Liver (tissue), 9 donors: Measurements from ENCODE around the gene NIT2. TPM values are rescaled to one million over a fixed set of nuclear protein-coding genes. Genes with fewer than 3 reads are reported as not detected.
A peak's percentile ranks its signal among the peaks of the same experiment; 100 is the strongest.

ENCODE experiments used
- DNase-seq: peaks from one replicate; pipeline ENCODE4 v3.0.0-alpha.2; 2017; ENCODE audit warnings: low spot score
- H3K27ac ChIP-seq, 2 donors: one replicate each; pipeline ENCODE4 v1.7.0; 2013; ENCODE audit warnings: inconsistent platforms in 2 of 2, low read length in 2 of 2, control low read depth in 1 of 2, low read depth in 1 of 2, mild to moderate bottlenecking in 1 of 2
- H3K27me3 ChIP-seq, 4 donors: one replicate each; pipeline versions ENCODE4 v1.6.1 to v1.7.0; 2013; ENCODE audit warnings: low read length in 3 of 4, inconsistent platforms in 1 of 4, mild to moderate bottlenecking in 1 of 4, moderate library complexity in 1 of 4; ENCODE audit not compliant: control insufficient read depth in 4 of 4, insufficient read depth in 4 of 4
- H3K36me3 ChIP-seq, 4 donors: one replicate each; pipeline versions ENCODE4 v1.6.1 to v1.7.0; 2013; ENCODE audit warnings: low read length in 3 of 4, mild to moderate bottlenecking in 3 of 4, low read depth in 1 of 4, moderate library complexity in 1 of 4; ENCODE audit not compliant: control insufficient read depth in 4 of 4, insufficient read depth in 3 of 4
- H3K4me1 ChIP-seq, 4 donors: one replicate each; pipeline versions ENCODE4 v1.6.1 to v1.7.0; 2013; ENCODE audit warnings: low read length in 3 of 4, mild to moderate bottlenecking in 3 of 4, moderate library complexity in 1 of 4; ENCODE audit not compliant: control insufficient read depth in 4 of 4, insufficient read depth in 4 of 4
- H3K4me3 ChIP-seq, 3 donors: one replicate each; pipeline versions ENCODE4 v1.6.1 to v1.7.0; 2013; ENCODE audit warnings: low read length in 3 of 3, control low read depth in 1 of 3, low read depth in 1 of 3, mild to moderate bottlenecking in 1 of 3
- H3K9ac ChIP-seq, 2 donors: one replicate each; pipeline ENCODE4 v1.7.0; 2013; ENCODE audit warnings: low read length in 2 of 2, mild to moderate bottlenecking in 2 of 2, moderate library complexity in 2 of 2, control low read depth in 1 of 2, low read depth in 1 of 2
- H3K9me3 ChIP-seq, 4 donors: one replicate each; pipeline versions ENCODE4 v1.6.1 to v1.7.0; 2013; ENCODE audit warnings: low read length in 3 of 4; ENCODE audit not compliant: control insufficient read depth in 4 of 4
- EGR1 ChIP-seq, 2 donors: IDR thresholded peaks; 2 replicates each; pipeline ENCODE4 v1.6.1; 2016 to 2018; ENCODE audit warnings: antibody characterized with exemption in 2 of 2, low read depth in 2 of 2
- FOXA1 ChIP-seq: IDR thresholded peaks from 2 replicates; pipeline ENCODE4 v1.6.1; 2016; ENCODE audit warnings: antibody characterized with exemption
- FOXA2 ChIP-seq: IDR thresholded peaks from 2 replicates; pipeline ENCODE4 v1.6.1; 2016; ENCODE audit warnings: antibody characterized with exemption
- GABPA ChIP-seq, 2 donors: IDR thresholded peaks in 1 of 2; conservative IDR thresholded peaks in 1 of 2; 2 replicates each; pipeline ENCODE4 v1.6.1; 2016; ENCODE audit warnings: antibody characterized with exemption in 2 of 2, mild to moderate bottlenecking in 1 of 2, moderate library complexity in 1 of 2
- HNF4A ChIP-seq, 2 donors: conservative IDR thresholded peaks; 2 replicates each; pipeline ENCODE4 v1.6.1; 2016; ENCODE audit warnings: antibody characterized with exemption in 2 of 2, mild to moderate bottlenecking in 2 of 2
- HNF4G ChIP-seq: IDR thresholded peaks from 2 replicates; pipeline ENCODE4 v1.6.1; 2016; ENCODE audit warnings: antibody characterized with exemption
- JUND ChIP-seq, 2 donors: IDR thresholded peaks; 2 replicates each; pipeline ENCODE4 v1.6.1; 2016; ENCODE audit warnings: antibody characterized with exemption in 2 of 2
- NR2F2 ChIP-seq: IDR thresholded peaks from 2 replicates; pipeline ENCODE4 v1.6.1; 2016; ENCODE audit warnings: antibody characterized with exemption
- RAD21 ChIP-seq, 2 donors: IDR thresholded peaks; 2 replicates each; pipeline ENCODE4 v1.6.1; 2016; ENCODE audit warnings: antibody characterized with exemption in 2 of 2, mild to moderate bottlenecking in 2 of 2
- RXRA ChIP-seq, 2 donors: IDR thresholded peaks; 2 replicates each; pipeline ENCODE4 v1.6.1; 2017 to 2018; ENCODE audit warnings: antibody characterized with exemption in 2 of 2, mild to moderate bottlenecking in 1 of 2
- SP1 ChIP-seq: IDR thresholded peaks from 2 replicates; pipeline ENCODE4 v1.6.1; 2018; ENCODE audit warnings: antibody characterized with exemption, mild to moderate bottlenecking
- TAF1 ChIP-seq: conservative IDR thresholded peaks from 2 replicates; pipeline ENCODE4 v1.6.1; 2016; ENCODE audit warnings: antibody characterized with exemption, mild to moderate bottlenecking
- YY1 ChIP-seq: IDR thresholded peaks from 2 replicates; pipeline ENCODE4 v1.6.1; 2016; ENCODE audit warnings: antibody characterized with exemption, mild to moderate bottlenecking
- polyA plus RNA-seq, 2 donors: library from polyadenylated mRNA; stranded (reverse) in 1 of 2; unstranded in 1 of 2; fragments of 200-250 nt in 1 of 2; fragments of >200 nt in 1 of 2; fragmentation: Nextera tagmentation in 1 of 2; extraction: Ambion mirVana in 1 of 2; gene quantifications; one replicate each; pipeline versions ENCODE4 v1.2.1 to v1.2.3, GENCODE V29; 2013 to 2015
- total RNA-seq, 2 donors: library from RNA; depleted of rRNA; stranded (reverse); fragments of >200 nt; gene quantifications; one replicate each; pipeline ENCODE4 v1.2.3, GENCODE V29; 2014
- TF ChIP-seq, protein P1 (sequence below): IDR thresholded peaks from 2 replicates; pipeline ENCODE4 v1.6.1; 2016; ENCODE audit warnings: antibody characterized with exemption, mild to moderate bottlenecking
- TF ChIP-seq, protein P2 (sequence below): IDR thresholded peaks from 2 replicates; pipeline ENCODE4 v1.6.1; 2016; ENCODE audit warnings: antibody characterized with exemption
- TF ChIP-seq, protein P3 (sequence below): IDR thresholded peaks from 2 replicates; pipeline ENCODE4 v1.6.1; 2016; ENCODE audit warnings: antibody characterized with exemption
- TF ChIP-seq, protein P4 (sequence below): fragments of 150-350 bp; IDR thresholded peaks from 2 replicates; pipeline ENCODE4 v1.5.1; 2017; ENCODE audit warnings: improper control_type of control experiment, low read depth, low read length; ENCODE audit not compliant: missing input control
- TF ChIP-seq, protein P5 (sequence below): IDR thresholded peaks from 2 replicates; pipeline ENCODE4 v1.6.1; 2016; ENCODE audit warnings: antibody characterized with exemption
- donor health status: healthy.
- donor health status: healthy.
- donor health status: healthy.
- donor health status: healthy.
- donor health status: healthy.

The NIT2 gene
- total and polyA plus RNA-seq, 4 donors, result 32.4 to 243 (median 55.3) TPM

DNA sequence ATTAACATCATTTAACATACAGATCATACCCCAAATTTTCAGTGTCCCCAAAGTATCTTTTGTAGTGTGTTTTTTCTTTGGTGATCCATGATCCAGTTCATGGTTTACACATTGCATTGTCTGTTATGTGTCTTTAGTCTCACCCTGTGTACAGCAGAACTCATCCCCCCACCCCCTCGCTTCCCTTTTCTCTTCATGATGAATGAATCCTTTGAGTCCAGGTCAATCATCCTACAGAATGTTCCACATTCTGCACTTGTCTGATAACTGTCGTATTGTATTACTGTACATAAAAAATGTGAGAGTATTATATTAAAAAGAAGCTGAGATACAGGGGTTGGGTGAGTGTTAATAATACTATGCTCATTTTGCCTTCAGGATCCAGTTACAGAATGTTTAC lies 14.6 kb upstream of the NIT2 start (continued):
- TF ChIP-seq, protein P1, sequence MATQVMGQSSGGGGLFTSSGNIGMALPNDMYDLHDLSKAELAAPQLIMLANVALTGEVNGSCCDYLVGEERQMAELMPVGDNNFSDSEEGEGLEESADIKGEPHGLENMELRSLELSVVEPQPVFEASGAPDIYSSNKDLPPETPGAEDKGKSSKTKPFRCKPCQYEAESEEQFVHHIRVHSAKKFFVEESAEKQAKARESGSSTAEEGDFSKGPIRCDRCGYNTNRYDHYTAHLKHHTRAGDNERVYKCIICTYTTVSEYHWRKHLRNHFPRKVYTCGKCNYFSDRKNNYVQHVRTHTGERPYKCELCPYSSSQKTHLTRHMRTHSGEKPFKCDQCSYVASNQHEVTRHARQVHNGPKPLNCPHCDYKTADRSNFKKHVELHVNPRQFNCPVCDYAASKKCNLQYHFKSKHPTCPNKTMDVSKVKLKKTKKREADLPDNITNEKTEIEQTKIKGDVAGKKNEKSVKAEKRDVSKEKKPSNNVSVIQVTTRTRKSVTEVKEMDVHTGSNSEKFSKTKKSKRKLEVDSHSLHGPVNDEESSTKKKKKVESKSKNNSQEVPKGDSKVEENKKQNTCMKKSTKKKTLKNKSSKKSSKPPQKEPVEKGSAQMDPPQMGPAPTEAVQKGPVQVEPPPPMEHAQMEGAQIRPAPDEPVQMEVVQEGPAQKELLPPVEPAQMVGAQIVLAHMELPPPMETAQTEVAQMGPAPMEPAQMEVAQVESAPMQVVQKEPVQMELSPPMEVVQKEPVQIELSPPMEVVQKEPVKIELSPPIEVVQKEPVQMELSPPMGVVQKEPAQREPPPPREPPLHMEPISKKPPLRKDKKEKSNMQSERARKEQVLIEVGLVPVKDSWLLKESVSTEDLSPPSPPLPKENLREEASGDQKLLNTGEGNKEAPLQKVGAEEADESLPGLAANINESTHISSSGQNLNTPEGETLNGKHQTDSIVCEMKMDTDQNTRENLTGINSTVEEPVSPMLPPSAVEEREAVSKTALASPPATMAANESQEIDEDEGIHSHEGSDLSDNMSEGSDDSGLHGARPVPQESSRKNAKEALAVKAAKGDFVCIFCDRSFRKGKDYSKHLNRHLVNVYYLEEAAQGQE, result no peak
- no peak for TF ChIP-seq FOXA1

DNA sequence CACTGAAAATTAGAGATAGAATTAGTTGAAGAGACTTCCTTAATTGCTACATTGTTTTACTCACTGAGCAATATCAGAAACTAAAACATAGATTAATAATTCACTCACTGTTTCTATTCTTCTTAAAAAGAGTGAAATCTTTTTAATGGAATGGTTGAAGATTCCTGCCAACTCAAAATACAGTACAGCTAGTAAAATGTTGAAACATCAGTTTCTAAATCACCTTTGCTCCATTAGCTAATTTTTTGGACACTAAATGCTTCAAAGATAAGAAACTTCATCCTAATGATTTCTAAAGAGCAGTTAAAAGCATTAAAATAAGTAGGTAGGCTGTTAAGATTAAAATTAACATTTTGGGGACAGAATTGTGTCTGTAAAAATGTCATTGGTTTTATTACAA lies 10.5 kb upstream of the NIT2 start:
- Histone ChIP-seq H3K4me3 (no peak overlapping the region), H3K27ac (peak overlapping the region; percentile 31 to 58), H3K4me1 (peaks cover 0 to 28% (median 14%) of the 10 kb centered on the region in 4 donors), H3K9ac (no peak overlapping the region), H3K9me3 (no peaks in the 10 kb centered on the region), H3K27me3 (no peaks in the 10 kb centered on the region), H3K36me3 (peaks cover 1 to 10% (median 5%) of the 10 kb centered on the region in 4 donors)
- no peak for DNase-seq
- TF ChIP-seq EGR1 (IDR thresholded peaks at IDR 0.05; ENCODE audit: low read depth in 2 of 2), result no peak
- no peak for TF ChIP-seq SP1
- TF ChIP-seq, protein P2, sequence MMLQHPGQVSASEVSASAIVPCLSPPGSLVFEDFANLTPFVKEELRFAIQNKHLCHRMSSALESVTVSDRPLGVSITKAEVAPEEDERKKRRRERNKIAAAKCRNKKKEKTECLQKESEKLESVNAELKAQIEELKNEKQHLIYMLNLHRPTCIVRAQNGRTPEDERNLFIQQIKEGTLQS, result no peak
- TF ChIP-seq, protein P3, sequence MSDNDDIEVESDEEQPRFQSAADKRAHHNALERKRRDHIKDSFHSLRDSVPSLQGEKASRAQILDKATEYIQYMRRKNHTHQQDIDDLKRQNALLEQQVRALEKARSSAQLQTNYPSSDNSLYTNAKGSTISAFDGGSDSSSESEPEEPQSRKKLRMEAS, result no peak
- TF ChIP-seq, protein P4, sequence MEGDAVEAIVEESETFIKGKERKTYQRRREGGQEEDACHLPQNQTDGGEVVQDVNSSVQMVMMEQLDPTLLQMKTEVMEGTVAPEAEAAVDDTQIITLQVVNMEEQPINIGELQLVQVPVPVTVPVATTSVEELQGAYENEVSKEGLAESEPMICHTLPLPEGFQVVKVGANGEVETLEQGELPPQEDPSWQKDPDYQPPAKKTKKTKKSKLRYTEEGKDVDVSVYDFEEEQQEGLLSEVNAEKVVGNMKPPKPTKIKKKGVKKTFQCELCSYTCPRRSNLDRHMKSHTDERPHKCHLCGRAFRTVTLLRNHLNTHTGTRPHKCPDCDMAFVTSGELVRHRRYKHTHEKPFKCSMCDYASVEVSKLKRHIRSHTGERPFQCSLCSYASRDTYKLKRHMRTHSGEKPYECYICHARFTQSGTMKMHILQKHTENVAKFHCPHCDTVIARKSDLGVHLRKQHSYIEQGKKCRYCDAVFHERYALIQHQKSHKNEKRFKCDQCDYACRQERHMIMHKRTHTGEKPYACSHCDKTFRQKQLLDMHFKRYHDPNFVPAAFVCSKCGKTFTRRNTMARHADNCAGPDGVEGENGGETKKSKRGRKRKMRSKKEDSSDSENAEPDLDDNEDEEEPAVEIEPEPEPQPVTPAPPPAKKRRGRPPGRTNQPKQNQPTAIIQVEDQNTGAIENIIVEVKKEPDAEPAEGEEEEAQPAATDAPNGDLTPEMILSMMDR, result no peak
- TF ChIP-seq HNF4A (conservative IDR thresholded peaks at IDR 0.05), result peak; percentile 22 to 38
- TF ChIP-seq TAF1, result no peak
- TF ChIP-seq HNF4G, result no peak
- TF ChIP-seq, protein P1, result no peak
- TF ChIP-seq FOXA1, result no peak
- no peak for TF ChIP-seq FOXA2
- peak in 1 of 2 donors; percentile 39 for TF ChIP-seq RXRA (IDR thresholded peaks at IDR 0.05)
- TF ChIP-seq GABPA (IDR thresholded peaks at IDR 0.05 in 1 of 2, conservative IDR thresholded peaks at IDR 0.05 in 1 of 2), result no peak
- TF ChIP-seq, protein P5, sequence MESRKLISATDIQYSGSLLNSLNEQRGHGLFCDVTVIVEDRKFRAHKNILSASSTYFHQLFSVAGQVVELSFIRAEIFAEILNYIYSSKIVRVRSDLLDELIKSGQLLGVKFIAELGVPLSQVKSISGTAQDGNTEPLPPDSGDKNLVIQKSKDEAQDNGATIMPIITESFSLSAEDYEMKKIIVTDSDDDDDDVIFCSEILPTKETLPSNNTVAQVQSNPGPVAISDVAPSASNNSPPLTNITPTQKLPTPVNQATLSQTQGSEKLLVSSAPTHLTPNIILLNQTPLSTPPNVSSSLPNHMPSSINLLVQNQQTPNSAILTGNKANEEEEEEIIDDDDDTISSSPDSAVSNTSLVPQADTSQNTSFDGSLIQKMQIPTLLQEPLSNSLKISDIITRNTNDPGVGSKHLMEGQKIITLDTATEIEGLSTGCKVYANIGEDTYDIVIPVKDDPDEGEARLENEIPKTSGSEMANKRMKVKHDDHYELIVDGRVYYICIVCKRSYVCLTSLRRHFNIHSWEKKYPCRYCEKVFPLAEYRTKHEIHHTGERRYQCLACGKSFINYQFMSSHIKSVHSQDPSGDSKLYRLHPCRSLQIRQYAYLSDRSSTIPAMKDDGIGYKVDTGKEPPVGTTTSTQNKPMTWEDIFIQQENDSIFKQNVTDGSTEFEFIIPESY, result no peak
- TF ChIP-seq YY1, result no peak
- TF ChIP-seq RAD21 (IDR thresholded peaks at IDR 0.05), result peak in 1 of 2 donors; percentile 8
- peak in 1 of 2 donors; percentile 7 for TF ChIP-seq JUND (IDR thresholded peaks at IDR 0.05)
- TF ChIP-seq NR2F2, result no peak
